Measurements from ENCODE around the gene PPP1CA.

Gene PPP1CA

DNA sequence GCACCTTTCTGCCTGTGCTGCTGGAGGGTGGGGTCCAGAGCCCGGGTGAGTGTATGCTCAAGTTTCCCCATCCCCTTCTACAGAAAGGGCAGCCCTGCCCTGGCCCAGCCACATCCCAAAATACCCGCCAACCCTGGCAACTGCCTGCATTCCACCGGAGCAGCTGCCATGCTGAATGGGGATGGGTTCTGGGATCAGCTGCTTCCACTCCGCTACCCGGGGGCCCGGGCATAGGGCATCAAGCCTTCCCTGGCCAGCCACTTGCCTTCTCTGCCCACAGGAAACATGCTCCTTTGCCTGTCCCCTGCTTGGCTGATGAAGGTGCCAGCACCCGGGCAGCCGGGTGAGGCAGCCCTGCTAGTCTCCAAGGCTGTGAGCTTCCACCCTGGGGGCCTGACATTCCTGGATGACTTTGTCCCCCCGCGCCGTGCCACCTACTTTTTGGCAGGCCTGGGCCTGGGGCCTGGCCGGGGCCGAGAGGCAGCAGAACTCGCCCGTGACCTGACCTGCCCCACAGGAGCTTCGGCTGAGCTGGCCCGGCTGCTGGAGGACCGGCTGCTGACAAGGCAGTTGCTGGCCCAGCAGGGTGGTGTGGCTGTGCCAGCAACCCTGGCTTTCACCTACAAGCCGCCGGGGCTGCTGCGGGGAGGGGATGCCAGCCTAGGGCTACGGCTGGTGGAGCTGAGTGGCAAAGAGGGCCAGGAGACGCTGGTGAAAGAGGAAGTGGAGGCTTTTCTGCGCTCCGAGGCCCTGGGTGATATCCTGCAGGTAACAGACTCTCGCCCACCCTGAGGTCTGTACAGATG lies 17.0 kb upstream of the PPP1CA start:
- peak in 5 of 56 donors; percentile 10 to 43 (median 34) for DNase-seq

DNA sequence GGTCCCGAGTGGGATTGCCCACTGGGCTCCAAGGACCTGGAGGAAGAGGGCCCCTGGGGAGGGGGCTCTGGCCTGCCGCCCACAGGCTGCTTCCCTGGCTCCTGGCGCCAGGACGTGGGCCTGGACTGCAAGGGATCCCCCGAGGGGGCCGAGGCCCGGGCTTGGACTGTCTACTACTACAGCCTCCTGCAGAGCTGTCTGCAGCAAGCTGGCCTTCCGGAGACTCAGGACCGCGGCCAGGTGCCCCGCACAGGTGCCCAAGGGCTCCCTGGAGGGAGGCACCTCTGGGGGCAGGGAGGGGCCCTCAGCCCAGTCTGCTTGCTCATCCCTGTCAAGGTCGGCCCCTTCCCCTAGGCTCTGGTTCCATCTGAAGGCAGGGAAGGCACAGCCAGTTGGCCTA lies 15.8 kb upstream of the PPP1CA start:
- DNase-seq, result peak in 1 of 56 donors; percentile 54

DNA sequence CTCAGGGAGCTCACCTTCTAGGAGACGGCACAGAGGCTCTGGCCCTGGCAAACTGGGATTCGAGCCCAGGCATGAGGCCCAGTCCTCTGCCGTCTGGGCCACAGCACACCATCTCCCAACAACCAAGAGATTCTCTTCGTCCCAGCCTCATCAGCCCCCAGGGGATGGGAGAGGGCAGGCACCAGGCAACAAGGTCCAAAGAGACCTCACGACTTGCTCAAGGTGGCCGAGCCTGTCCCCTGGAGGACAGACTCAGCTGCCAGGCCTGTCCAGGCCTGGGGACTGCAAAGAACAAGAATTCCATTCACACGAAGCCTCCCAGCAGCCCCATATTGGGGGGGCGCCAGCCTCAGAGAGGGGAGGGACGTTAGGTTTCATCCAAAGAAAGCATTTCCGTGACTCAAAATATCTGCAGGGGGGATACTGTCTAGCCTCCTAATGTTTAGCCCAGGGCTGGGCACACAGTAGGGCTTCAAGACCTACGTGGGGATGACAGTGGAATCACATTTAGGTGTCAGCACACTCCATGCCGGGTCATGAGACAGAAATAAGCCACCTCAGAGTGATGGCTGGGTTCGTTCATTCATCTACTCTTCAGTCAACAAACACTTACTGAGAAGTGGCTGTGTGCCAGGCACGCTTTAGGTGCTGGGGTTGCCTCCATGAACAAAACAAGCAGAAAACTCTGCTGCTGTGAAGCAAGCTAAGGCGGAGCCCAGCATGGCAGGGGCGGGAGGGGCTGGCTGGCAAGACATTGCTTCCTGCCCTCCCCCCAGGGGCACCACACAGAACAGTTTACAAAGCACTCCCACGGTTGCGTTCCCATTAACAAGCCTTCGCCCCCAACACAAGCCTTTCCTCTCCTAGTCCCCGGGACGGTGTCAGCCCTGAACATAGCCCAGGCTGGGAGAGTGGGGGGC lies 15.0 kb upstream of the PPP1CA start:
- peak in 17 of 56 donors; percentile 16 to 56 (median 34) for DNase-seq

DNA sequence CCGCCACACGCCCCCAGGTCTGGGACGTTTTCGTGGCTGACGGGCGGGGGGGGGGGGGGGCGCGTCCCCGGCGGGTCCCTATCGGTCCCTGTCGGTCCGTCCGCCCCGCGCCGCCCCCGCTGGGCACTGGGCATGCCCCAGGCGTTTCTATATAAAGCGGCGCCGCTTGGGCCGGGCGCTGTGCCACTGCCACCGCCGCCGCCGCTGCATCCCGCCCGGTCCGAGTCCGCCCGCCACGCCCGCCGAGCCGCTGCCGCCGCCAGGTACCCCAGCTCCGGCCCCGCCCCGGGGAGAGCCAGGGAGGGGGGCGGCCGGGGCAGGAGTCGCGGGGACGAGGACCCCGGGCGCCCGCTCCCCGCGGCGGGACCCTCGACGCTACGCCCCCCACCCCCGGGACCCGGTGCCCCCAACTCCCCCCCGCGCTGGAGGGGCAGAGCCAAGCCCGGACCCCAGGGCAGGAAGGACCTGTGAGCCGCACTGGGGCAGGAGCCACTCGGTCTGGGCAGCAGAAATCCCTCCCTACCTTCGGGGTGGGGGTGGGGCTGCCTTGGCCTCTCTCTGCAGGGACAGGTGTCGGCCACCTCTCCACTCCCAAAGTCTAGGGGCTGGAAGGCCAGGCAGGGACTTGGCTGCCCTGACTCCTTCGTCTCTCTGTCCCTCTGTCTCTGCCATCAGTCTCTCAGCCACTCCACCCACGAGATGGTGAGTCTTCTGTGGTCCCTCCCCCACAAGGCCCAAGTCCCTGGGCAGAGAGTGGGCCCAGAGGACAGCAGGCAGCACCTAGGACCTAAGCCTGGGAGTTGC lies 14.0 kb upstream of the PPP1CA start, which contains the start of gene CARNS1:
Gene CARNS1, plus strand, starts transcription at position 178 of the 804 bp plus-strand sequence. Its CDS starts 522 bp downstream, at position 700.
- DNase-seq, result peak in 39 of 56 donors; percentile 25 to 88 (median 72)

DNA sequence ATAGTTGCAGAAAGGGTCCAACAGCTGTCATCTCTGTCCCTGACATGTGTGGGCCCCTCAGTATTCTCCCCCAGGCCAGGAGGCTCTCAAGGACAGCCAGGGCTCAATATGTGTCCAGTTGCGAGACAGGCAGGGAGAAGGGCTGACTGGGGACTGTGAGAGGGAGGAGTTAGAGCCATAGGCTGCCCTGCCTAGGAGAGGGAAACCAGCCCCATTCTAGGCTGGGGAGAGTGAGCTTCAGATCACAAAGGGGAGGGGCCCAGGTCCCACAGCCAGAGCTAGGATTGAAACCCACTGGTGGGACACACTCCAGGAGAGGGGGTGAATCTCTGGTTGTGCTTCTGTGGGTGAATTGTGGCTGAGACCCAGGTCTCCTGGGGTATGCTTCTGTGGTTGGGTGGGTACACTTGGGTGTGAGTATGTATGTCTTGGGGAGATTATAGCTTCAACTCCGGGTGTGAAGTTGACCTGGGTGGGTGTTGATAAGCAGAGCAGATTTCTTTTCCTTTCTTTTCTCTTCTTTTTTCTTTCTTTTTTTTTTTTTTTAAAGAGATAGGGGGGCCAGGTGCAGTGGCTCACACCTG lies 11.7 kb upstream of the PPP1CA start:
- peak in 3 of 56 donors; percentile 27 to 38 (median 35) for DNase-seq

DNA sequence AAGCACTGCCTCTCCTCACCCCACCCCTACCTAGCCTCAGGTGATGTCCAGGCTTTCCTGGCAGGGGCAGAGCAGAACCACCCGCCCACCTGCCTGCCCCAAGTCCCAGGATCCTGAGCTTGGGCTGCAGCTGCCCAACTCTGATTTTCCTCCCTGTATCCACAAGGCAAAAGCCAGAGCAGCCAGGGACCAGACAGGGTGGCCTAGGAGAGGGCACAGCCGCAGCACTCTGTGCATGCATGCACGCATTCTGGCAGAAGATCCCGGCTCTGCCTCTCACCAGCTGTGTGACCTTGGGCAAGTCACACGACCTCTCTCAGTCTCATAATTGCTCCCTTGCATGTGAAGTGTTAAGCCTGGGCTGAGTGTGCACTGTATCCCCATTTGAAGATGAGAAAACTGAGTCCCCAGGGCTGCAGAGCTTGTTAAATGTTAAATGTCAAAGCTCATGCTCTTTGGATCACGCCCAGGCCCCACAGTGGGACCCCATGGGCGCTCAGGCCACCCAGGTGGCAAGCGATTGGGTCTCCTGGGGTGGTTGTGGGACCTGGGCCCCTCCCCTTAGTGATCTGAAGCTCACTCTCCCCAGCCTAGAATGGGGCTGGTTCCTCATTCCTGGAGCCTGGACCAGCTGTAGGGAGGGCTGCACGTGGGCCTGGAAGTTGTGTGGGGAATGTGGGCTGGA lies 11.0 kb upstream of the PPP1CA start:
- DNase-seq, result no peak

DNA sequence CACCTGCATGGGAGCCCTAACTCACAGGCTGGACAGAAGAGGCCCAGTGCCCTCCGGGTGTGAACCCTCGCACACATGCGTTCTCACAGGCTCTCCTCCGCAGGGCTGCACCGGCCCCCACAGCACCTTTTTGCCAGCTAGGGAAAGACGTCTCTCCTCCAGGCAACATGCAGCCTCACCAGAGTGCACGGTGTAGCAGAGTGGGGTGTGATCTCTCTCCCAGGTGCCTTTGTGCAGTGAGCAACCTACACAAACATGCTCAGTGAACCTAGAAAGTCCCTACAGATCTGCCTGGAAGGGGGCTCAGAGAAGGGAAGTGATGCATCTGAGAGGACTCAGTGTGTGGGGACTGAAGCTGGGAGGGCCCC lies 10.1 kb upstream of the PPP1CA start:
- peak in 34 of 56 donors; percentile 14 to 80 (median 48) for DNase-seq

DNA sequence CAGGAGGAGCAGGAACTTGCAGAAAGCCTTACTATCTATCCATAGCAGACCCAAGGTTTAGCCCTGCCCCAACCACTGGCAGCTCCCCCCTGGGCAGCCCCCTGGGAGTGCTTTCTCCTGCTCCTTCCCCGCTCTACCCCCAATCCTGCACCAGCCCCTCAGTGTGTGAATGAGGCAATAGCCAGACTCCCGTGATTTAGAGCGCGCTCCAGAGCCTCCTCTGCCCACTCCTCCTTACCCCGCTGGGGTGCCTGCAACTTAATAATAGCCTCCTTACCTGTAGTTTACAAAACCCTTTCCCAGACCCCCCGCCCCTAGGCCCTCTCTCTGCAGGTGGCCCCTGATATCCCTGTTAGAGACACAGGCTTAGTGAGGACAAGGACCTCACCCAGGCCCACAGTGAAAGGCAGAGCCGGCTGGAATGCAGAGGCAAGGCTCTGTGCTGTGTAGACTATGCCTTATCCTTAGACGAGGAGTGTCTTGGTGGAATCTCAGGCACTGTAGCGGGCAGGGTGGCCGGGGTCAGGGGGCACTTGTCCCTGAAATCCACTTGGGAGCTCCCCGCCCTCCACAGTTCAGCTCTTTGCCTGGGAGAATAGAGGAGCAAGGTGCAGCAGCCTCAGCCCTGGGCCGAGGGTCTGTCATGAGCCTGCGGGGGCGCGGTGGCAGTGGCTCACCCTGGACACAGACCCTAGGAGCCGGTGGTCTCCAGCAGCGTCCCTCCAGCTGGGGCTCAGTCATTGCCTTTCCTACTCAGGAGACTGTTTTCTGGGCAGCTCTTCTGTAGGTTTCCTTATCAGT lies 9.5 kb upstream of the PPP1CA start:
- DNase-seq, result peak in 1 of 56 donors; percentile 61

DNA sequence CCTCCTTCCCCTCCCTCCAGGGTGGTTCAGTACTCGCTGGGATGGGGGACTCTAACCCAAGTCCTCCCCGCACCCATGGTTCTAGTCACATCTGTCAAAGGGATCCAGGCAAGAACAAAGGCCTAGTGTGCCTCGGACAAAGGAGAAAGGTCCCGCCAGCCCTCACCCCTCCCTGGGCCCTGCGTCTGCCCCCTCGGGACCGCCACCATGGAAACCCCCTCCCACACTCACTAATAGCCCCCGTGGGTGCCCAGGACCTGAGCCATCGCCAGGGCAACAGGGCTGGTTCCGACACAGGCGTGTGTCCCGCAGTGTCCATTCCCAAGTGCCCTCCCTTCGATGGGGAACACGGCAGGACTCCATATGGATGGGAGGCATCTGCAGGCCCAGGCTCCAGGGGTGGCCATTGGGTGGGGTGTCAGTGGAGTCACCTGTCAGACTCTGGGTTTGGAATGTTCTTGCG lies 8.7 kb upstream of the PPP1CA start:
- peak in 54 of 56 donors; percentile 24 to 94 (median 82) for DNase-seq

- DNase-seq, result peak in 4 of 56 donors; percentile 56 to 85 (median 70)
These were observed 8.2 kb upstream of the PPP1CA start for GRCh38 chr11:67409781-67410368.

- DNase-seq, result peak in 1 of 56 donors; percentile 45
These were observed 7.6 kb upstream of the PPP1CA start for GRCh38 chr11:67409261-67409666.

DNA sequence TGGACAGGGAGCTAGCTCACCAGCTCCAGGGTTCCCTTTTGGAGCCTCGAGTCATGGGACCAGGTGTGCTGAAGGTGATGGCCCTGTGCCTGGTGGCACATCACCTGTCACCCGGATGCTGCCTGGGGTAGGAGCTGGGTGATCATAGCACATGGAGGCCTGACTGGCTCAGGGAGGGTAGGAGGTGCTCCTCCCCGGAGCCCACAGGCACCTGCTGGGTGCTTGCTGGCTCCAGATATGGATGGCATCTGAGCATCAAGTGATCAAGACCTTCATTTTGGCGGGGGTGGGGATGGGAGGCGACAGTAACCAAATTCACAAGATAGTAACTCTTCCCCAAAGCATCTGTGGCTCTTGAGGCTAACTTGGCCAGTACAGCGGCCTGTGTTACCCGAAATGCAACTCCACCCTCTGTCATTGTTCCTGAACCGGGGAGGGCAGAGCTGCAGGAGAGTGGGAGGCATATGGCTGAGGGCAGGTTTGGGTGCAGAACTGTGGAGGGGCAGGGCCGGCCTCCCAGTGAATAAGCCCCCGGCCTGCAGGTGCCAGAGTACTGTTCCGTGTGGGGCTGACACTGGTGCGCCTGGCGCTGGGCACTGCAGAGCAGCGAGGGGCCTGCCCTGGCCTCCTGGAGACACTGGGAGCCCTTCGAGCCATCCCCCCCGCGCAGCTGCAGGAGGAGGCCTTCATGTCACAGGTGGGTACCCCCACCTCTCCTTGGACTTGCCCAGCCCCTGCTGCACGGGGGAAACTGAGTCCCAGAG lies 7.0 kb upstream of the PPP1CA start:
- DNase-seq, result peak in 1 of 56 donors; percentile 38

DNA sequence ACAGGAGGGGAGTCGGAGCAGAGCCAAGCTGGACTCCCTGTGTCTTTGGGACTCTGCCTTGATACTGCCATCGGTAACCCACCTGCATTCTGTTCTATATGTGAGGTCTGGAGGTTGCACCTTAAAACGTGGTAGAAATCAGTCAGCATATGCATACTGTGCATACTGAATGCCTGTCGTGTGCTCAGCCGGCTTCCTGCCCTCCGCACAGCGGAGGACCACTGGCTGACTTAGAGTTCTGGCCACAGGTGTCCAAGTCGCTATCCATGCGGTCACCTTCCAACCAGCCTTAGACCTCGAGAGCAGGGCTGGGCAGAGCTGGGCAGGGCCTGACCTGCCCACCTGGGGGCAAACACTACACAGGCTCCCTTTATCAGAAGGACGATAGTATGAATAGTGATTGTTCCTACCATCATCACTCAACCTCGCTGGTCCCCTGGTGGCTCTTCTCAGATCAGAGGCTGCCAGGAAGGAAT lies 6.1 kb upstream of the PPP1CA start:
- peak in 1 of 56 donors; percentile 18 for DNase-seq

DNA sequence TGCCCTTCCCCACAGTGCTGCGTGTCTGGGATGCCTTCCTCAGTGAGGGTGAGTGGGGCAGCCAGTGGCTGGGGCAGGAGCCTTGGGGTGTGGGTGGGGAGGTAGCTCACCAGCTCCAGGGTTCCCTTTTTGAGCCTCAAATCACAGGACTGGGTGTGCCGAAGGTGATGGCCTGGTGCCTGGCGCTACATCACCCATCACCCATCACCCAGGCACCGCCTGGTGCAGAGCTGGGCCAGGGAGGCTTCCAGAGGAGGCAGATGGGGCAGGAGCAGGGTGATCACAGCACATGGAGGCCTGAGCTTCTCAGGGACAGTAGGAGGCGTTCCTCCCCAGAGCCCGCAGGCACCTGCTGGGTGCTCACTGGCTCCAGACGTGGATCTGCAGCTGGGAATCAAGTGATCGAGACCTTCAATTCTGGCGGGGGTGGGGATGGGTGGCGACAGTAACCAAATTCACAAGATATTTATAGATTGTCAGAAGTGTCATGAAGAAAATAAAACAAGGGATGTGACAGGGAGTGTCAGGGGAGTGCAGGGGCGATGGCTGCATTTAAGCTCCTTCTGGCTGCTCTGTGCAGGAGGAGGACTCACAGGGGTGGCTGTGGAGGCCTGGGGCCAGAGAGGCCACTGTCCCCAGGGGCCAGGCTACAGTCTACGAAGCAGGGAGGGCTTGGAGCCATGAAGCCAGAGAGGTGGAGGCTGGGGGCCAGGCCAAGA lies 5.5 kb upstream of the PPP1CA start:
- peak in 46 of 56 donors; percentile 28 to 83 (median 63) for DNase-seq

DNA sequence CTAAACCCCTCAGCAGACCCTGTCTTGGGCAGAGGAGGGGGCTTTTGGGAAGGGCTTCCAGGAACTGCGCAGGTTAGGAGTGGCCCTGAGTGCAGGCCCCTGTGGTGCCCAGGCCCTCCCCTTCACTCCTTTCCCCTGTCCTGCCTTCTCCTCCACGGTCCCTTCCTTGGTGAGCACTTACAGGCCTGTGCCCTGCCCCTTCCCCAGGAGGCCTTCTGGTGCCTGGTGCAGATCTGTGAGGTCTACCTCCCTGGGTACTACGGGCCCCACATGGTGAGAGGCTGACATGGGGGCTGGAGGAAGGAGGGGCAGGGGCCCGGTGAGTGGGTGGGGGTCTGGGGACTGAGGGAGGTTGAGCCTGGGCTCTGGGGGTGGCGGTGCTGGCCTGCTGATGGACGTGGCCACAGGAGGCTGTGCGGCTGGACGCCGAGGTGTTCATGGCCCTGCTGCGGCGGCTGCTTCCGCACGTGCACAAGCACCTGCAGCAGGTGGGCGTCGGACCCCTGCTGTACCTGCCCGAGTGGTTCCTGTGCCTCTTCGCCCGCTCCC lies 4.8 kb upstream of the PPP1CA start:
- no peak for DNase-seq

DNA sequence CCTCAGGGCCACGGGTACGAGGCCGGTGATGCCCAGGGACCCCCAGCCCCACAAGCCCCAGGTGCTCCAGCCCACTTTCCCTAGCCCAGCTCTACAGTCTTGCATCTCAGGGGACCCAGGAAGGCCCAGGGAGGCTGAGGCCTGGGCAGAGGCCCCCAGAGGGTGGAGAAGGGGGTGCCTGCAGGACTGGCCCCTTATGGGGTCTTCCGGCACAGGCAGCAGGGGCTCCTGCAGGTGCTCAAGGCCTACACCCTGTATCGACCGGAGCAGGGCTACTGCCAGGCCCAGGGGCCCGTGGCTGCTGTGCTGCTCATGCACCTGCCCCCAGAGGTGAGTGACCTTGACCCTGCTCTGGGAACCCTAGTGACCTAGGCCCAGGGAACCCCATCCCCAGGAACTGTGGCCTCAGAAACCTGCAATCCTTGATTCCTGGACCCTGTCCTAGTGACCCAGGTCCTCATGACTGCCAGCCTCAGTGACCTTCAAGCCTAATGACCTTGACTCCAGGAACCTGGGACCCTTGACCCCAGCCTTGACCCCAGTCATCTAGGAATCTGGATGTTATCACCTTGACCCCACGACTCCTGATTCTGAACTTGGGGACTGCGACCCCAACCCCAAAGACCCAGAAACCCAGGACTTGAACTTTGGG lies 4.2 kb upstream of the PPP1CA start:
- DNase-seq, result no peak
